ENCODE results near the gene COX8A. TPM values are rescaled to one million over a fixed set of nuclear protein-coding genes. Genes with fewer than 3 reads are reported as not detected.

COX8A gene
- total and polyA plus RNA-seq, 9 of the 15 experiments (the other 6 are each of a cell fraction or from before 2014, with no cell fraction given), result 274 to 1,206 (median 526) TPM

- TF ChIP-seq CTBP1 (IDR thresholded peaks at IDR 0.05; ENCODE audit: borderline replicate concordance) (peak; percentile 96), ZNF239 (CRISPR knock-in tag; IDR thresholded peaks at IDR 0.05) (no peak), TBL1XR1 (IDR thresholded peaks at IDR 0.05; ENCODE audit: low read length in 2 of 2) (peak; percentile 82 to 85; a peak in 3 of 4 replicates), HMG20A (CRISPR knock-in tag; conservative IDR thresholded peaks at IDR 0.05) (no peak), IFI16 (CRISPR knock-in tag; IDR thresholded peaks at IDR 0.05) (no peak), NCOR1 (IDR thresholded peaks at IDR 0.05) (peak; percentile 94), ZNF253 (CRISPR knock-in tag; conservative IDR thresholded peaks at IDR 0.05) (no peak), CTCFL (IDR thresholded peaks at IDR 0.05; ENCODE audit: borderline replicate concordance, insufficient read depth, low read depth, low read length, poor library complexity, severe bottlenecking) (peak; percentile 68), MTA2 (IDR thresholded peaks at IDR 0.05; ENCODE audit: low read depth) (peak; percentile 83), ZFP91 (CRISPR knock-in tag; IDR thresholded peaks at IDR 0.05) (no peak), ZNF764 (CRISPR knock-in tag; IDR thresholded peaks at IDR 0.05; ENCODE audit: low read depth) (no peak), PCBP1 (IDR thresholded peaks at IDR 0.05; ENCODE audit: low read depth, low read length, poor library complexity, severe bottlenecking) (peak; percentile 61), BRCA1 (IDR thresholded peaks at IDR 0.05) (no peak), BRCA1 (CRISPR knock-in tag; IDR thresholded peaks at IDR 0.05) (no peak)
- TF ChIP-seq, protein P1, sequence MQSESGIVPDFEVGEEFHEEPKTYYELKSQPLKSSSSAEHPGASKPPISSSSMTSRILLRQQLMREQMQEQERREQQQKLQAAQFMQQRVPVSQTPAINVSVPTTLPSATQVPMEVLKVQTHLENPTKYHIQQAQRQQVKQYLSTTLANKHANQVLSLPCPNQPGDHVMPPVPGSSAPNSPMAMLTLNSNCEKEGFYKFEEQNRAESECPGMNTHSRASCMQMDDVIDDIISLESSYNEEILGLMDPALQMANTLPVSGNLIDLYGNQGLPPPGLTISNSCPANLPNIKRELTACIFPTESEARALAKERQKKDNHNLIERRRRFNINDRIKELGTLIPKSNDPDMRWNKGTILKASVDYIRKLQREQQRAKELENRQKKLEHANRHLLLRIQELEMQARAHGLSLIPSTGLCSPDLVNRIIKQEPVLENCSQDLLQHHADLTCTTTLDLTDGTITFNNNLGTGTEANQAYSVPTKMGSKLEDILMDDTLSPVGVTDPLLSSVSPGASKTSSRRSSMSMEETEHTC (IDR thresholded peaks at IDR 0.05), result no peak
- TF ChIP-seq, protein P2, sequence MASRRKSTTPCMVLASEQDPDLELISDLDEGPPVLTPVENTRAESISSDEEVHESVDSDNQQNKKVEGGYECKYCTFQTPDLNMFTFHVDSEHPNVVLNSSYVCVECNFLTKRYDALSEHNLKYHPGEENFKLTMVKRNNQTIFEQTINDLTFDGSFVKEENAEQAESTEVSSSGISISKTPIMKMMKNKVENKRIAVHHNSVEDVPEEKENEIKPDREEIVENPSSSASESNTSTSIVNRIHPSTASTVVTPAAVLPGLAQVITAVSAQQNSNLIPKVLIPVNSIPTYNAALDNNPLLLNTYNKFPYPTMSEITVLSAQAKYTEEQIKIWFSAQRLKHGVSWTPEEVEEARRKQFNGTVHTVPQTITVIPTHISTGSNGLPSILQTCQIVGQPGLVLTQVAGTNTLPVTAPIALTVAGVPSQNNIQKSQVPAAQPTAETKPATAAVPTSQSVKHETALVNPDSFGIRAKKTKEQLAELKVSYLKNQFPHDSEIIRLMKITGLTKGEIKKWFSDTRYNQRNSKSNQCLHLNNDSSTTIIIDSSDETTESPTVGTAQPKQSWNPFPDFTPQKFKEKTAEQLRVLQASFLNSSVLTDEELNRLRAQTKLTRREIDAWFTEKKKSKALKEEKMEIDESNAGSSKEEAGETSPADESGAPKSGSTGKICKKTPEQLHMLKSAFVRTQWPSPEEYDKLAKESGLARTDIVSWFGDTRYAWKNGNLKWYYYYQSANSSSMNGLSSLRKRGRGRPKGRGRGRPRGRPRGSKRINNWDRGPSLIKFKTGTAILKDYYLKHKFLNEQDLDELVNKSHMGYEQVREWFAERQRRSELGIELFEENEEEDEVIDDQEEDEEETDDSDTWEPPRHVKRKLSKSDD (conservative IDR thresholded peaks at IDR 0.05; ENCODE audit: low read length), result no peak
- TF ChIP-seq, protein P3, sequence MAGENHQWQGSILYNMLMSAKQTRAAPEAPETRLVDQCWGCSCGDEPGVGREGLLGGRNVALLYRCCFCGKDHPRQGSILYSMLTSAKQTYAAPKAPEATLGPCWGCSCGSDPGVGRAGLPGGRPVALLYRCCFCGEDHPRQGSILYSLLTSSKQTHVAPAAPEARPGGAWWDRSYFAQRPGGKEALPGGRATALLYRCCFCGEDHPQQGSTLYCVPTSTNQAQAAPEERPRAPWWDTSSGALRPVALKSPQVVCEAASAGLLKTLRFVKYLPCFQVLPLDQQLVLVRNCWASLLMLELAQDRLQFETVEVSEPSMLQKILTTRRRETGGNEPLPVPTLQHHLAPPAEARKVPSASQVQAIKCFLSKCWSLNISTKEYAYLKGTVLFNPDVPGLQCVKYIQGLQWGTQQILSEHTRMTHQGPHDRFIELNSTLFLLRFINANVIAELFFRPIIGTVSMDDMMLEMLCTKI (IDR thresholded peaks at IDR 0.05; ENCODE audit: partially characterized antibody), result no peak
- TF ChIP-seq, protein P4, sequence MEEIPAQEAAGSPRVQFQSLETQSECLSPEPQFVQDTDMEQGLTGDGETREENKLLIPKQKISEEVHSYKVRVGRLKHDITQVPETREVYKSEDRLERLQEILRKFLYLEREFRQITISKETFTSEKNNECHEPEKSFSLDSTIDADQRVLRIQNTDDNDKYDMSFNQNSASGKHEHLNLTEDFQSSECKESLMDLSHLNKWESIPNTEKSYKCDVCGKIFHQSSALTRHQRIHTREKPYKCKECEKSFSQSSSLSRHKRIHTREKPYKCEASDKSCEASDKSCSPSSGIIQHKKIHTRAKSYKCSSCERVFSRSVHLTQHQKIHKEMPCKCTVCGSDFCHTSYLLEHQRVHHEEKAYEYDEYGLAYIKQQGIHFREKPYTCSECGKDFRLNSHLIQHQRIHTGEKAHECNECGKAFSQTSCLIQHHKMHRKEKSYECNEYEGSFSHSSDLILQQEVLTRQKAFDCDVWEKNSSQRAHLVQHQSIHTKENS (CRISPR knock-in tag; IDR thresholded peaks at IDR 0.05), result no peak
Measured at GRCh38 chr11:64007629-64008282, 33.3 kb downstream of the COX8A start (continued).

All from K562 (cell line).